A549 (cell line): ENCODE results near the gene RORC.

Experiments used
- BHLHE40 ChIP-seq: IDR thresholded peaks from 2 replicates; pipeline ENCODE4 v1.6.1; 2012; ENCODE audit warnings: low read depth, low read length, inconsistent platforms
- POLR2A ChIP-seq: IDR thresholded peaks from 2 replicates; pipeline ENCODE4 v1.6.1; 2012; ENCODE audit warnings: mild to moderate bottlenecking, low read length

DNA sequence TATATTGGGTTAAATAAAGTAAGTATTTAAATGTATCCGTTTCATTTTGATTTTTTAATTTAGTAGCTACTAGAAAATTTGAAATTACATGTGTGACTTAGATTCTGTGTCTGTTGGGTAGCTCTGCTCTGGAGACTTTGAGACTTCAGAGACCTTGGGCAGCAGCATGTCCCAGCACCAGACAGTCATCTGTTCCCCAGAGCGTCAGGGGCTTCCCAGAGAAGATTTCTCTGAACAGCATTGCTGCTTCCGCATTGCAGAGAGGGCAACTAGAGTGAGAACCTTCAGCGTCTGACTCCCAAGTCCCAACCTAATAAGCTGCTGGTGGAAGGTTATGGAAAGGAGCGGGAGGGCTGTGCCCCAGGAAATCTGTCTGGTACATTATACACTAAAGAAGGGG, 33.0 kb downstream of the RORC start:
- TF ChIP-seq BHLHE40 = no peak
- TF ChIP-seq POLR2A = no peak
